ENCODE data around the gene DLGAP1.

The DLGAP1 gene

GRCh38 chr18:3930126-3931012, 524.7 kb downstream of the DLGAP1 start:
- no peak for DNase-seq

- no peak for DNase-seq
These were observed 530.7 kb downstream of the DLGAP1 start for GRCh38 chr18:3924455-3924854.

- no peak for DNase-seq
These were observed 531.4 kb downstream of the DLGAP1 start for GRCh38 chr18:3923750-3924149.

GRCh38 chr18:3921826-3922225, 533.3 kb downstream of the DLGAP1 start:
- no peak for DNase-seq

GRCh38 chr18:3920832-3921231, 534.3 kb downstream of the DLGAP1 start:
- no peak for DNase-seq

GRCh38 chr18:3919396-3920061, 535.6 kb downstream of the DLGAP1 start:
- no peak for DNase-seq

- DNase-seq, result no peak
These were observed 539.0 kb downstream of the DLGAP1 start for GRCh38 chr18:3916082-3916481.

GRCh38 chr18:3914833-3915610, 540.1 kb downstream of the DLGAP1 start:
- no peak for DNase-seq

- no peak for DNase-seq
These were observed 541.0 kb downstream of the DLGAP1 start for GRCh38 chr18:3914109-3914508.

- DNase-seq, result no peak
These were observed 542.4 kb downstream of the DLGAP1 start for GRCh38 chr18:3912705-3913104.

GRCh38 chr18:3911413-3911812, 543.7 kb downstream of the DLGAP1 start:
- DNase-seq, result no peak

- DNase-seq, result no peak
These were observed 544.6 kb downstream of the DLGAP1 start for GRCh38 chr18:3910512-3910911.

- no peak for DNase-seq
These were observed 547.2 kb downstream of the DLGAP1 start for GRCh38 chr18:3907955-3908354.

- DNase-seq, result peak in 2 of 4 experiments; percentile 10 to 44
These were observed 548.9 kb downstream of the DLGAP1 start for GRCh38 chr18:3906116-3906750.

GRCh38 chr18:3903337-3903736, 551.8 kb downstream of the DLGAP1 start:
- no peak for DNase-seq

- DNase-seq, result no peak
These were observed 552.4 kb downstream of the DLGAP1 start for GRCh38 chr18:3902676-3903075.

GRCh38 chr18:3901811-3902210, 553.3 kb downstream of the DLGAP1 start:
- DNase-seq, result no peak

- DNase-seq, result no peak
These were observed 554.1 kb downstream of the DLGAP1 start for GRCh38 chr18:3901042-3901441.

- no peak for DNase-seq
These were observed 554.8 kb downstream of the DLGAP1 start for GRCh38 chr18:3900327-3900726.

GRCh38 chr18:3898861-3899613, 556.1 kb downstream of the DLGAP1 start:
- no peak for DNase-seq

- DNase-seq, result no peak
These were observed 563.0 kb downstream of the DLGAP1 start for GRCh38 chr18:3892152-3892551.

GRCh38 chr18:3891245-3891644, 563.9 kb downstream of the DLGAP1 start:
- no peak for DNase-seq

All from suppressor macrophage (primary cell).